Coronary artery (tissue), 2 donors: ENCODE measurements around the gene PM20D2.

Source experiments
- DNase-seq: peaks from one replicate; pipeline ENCODE4 v3.0.0-alpha.2; 2017; ENCODE audit warnings: low spot score
- H3K27ac ChIP-seq, 2 donors: fragments of 200-600 bp; sonication (generic); one replicate each; pipeline ENCODE4 v1.5.1; 2016 to 2019
- H3K4me3 ChIP-seq: fragments of 200-600 bp; sonication (generic); 2 replicates; pipeline ENCODE4 v1.5.1; 2016; ENCODE audit warnings: mild to moderate bottlenecking, moderate library complexity
- CTCF ChIP-seq: fragments of 200-600 bp; sonication (generic); IDR thresholded peaks from one replicate; pipeline ENCODE4 v1.5.1; 2019; ENCODE audit warnings: antibody characterized with exemption

PM20D2 gene

GRCh38 chr6:89144354-89144906 is 1.4 kb upstream of the PM20D2 start:
- DNase-seq = no peak
- no peak for TF ChIP-seq CTCF
- Histone ChIP-seq H3K4me3 (no peak overlapping the region), H3K27ac (no peak overlapping the region)

- peak overlapping the region; percentile 91 for H3K27ac ChIP-seq
- no peak for DNase-seq
These were observed 532 bp upstream of the PM20D2 start for GRCh38 chr6:89145091-89145955.

GRCh38 chr6:89146718-89147700 is 1.2 kb downstream of the PM20D2 start:
- H3K4me3 ChIP-seq = peak overlapping the region; percentile 96
- no peak for DNase-seq
- no peak for TF ChIP-seq CTCF
- H3K27ac ChIP-seq = peak overlapping the region; percentile 91

More at GRCh38 chr6:89145091-89145955, 532 bp upstream of the PM20D2 start:
- H3K4me3 ChIP-seq = peak overlapping the region; percentile 96
- TF ChIP-seq CTCF = no peak

- no peak overlapping the region for H3K4me3 ChIP-seq
- no peak overlapping the region for H3K27ac ChIP-seq
- DNase-seq = no peak
- TF ChIP-seq CTCF = no peak
These were observed 2.3 kb downstream of the PM20D2 start for GRCh38 chr6:89148016-89148750.

- H3K4me3 ChIP-seq = no peak overlapping the region
- no peak for TF ChIP-seq CTCF
These were observed 8.3 kb downstream of the PM20D2 start for GRCh38 chr6:89154131-89154530.

GRCh38 chr6:89160331-89161092 is 14.7 kb downstream of the PM20D2 start:
- Histone ChIP-seq H3K27ac (peak overlapping the region; percentile 92), H3K4me3 (no peak overlapping the region)
- DNase-seq = no peak
- TF ChIP-seq CTCF = no peak

More at GRCh38 chr6:89154131-89154530, 8.3 kb downstream of the PM20D2 start:
- no peak overlapping the region for H3K27ac ChIP-seq
- DNase-seq = no peak
